Pulmonary artery endothelial cell (primary cell): Measurements from ENCODE around the gene LRRC32. TPM values are rescaled to one million over a fixed set of nuclear protein-coding genes. Genes with fewer than 3 reads are reported as not detected.
A peak's percentile ranks its signal among the peaks of the same experiment; 100 is the strongest.

Source experiments
- DNase-seq: peaks from one replicate; pipeline ENCODE4 v3.0.0-alpha.2; 2011; ENCODE audit warnings: low read depth, low spot score
- total RNA-seq: library from RNA; depleted of rRNA; stranded (reverse); fragments of >200 nt; gene quantifications from 2 replicates; pipeline ENCODE4 v1.2.3, GENCODE V29; 2014

LRRC32 gene
- total RNA-seq, 1 donor from 2014 or later = 16.1 TPM

DNA sequence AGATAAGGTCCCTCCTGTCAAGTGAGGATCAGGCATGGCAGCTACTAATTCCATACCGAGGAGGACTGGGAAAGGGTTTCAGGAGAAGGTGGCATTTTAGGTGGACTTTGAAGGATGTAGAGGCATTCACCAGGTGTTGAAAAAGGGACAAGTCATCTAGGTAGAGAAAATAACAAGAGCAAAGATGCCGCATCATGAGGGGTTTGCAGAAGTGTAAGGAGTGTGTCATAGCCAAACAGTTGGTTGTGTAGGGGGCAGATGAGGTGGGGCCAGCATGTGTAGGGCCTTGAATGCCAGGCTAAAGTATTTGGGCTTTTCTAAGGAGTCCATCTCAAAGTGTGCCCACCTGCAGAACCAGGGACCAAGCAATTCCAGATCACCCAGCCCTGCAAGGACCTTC, 11.6 kb upstream of the LRRC32 start:
- no peak for DNase-seq

DNA sequence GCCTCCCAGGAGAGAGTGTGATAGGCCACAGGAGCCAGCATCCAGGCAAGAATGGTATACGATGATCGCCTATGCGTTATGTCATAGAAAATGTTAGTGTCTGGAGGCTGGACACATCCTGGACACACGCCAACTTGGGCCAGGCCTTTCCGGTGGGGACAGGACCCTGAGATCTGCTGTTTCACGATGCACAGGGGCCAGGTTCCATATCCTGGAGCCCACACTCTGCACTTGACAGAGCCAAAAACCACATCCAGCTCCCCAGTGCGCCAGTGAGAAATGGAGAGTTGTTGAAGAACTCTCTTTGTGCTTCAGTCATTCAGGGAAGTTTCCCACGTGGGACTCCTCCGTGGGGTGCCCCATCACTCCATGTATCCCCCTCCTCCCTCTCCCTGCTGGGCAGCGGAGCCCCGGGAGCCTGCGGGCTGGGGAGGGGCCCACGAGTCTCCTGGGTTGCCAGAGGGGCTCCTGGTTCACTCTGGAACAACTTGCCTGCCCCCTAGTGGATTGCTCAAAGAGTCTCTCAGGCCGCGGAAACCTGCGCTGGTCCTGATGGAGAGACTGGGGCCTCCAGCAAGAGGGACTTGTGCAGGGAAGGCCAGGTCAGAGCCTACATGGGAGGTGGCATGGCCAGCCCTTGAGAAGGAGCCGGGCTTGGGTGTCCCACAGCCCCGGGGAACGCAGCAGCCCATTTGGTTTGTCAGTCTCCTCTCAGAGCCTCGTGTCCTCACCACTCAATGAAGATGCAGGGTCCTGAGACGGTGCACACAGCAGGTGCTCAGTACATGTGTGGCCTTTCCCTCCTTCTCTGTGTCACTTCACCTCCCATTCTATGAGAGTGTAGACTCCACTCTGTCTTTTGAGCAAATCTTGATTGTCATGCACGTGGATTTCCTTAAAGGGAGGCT, 10.2 kb upstream of the LRRC32 start:
- DNase-seq = peak; percentile 39

DNA sequence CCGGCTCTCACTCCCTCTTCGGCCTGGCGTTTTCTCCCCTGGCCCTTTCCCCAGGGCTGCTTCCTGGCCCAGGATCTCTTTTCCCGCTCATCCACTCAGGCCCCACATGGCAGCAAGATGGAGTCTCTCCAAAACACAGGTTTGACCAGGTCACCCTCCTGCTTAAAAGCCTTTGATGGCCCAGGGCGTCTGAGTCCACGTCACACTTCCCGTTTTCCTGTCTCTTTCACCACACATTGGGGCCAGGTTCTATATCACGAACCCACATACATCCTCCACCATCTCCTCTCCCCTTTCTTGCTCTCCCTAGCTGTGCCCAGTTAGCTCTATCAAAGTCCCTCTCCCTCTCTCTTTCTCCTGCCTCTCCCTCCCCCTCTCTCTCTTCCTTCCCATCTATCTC, 7.8 kb upstream of the LRRC32 start:
- DNase-seq = no peak

DNA sequence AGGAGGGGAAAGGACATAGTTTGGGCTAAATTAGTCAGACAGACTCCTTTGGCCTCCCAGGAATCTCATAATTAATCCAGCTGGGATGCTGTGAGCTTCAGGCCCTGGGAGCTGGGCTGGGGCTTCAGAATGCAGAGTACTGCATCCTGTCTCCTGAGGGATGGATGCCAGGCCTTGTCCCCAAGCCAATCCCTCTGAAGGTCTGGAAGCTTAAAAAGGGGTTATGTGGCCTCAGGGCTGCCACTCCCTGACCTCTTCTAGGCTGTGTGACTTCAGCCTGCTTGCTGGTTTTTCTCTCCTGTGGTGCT, 6.9 kb upstream of the LRRC32 start:
- no peak for DNase-seq

DNA sequence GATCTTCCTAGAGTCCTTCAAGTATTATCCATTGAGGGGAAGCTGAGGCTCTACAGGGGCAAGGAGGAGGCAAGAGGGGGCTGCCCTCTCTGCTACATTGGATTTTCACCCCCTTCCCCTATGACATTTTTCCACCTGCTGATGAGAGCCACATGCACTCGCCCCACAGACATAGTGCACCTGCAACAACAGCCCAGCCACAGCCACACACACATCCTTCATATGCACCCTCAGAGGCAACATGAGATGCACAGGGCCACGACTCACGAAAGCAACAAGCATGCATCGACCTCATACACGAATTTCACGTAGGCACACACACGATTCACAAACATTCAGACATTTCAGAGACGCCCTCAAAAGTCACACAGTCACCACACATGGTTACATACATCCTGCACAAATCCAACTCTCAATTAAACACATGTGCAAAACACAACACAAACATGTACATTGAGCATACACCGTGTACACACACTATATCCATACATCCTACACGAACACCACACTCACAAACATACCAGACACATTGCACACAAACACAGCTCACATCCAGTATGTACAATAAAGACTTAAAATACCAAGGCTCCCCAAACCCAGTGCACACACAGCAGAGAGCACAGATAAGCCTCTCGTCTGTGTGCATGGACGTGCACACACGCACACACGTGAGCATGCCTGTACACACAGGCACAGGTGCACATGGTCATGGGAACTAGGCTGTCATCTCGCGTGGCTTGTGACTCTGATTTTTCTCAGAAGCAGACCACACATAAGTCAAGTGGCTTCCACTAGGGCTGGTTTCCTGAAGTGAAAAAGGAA, 6.3 kb upstream of the LRRC32 start:
- no peak for DNase-seq

DNA sequence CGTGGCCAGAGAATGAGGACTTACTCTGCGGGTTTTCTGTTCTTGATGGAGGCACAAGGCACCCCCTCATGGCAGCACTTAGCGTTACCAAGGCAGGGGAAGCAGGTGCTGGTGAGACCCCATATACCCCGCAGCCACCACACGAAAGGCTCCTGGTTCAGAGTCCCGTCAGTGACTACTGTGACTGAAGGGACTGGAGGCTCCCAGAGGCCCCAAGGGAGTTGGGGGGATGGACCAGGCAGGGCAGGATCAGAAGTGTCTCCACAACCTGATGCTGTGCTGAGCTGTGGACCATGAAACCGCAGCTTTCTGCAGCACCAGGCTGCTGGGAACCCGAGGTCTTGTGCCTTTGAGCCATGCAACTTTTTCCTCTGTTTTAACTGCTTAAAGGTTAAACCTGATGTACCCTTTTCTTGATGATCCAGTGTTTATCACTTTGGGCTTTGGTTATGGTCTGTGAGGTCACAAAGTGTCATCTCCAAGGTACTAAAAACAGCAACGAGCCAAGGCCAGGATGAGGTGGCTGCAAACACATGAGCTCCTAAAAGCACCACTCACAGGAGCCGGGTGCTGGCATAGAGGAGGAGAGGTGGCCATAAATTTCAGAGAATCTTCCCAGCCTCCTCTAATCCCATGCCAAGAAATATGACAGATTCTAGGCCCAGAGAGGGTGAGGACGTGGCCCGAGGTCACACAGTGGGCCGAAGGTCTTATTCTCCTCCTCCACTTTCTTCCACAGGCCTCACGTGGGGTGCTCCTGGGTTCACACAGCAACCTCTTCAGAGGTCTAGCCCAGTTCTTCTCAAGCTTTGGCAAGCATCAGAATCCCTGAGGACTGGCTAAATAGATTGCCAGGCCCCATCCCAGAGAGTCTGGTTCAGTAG, 4.2 kb upstream of the LRRC32 start:
- DNase-seq = no peak

DNA sequence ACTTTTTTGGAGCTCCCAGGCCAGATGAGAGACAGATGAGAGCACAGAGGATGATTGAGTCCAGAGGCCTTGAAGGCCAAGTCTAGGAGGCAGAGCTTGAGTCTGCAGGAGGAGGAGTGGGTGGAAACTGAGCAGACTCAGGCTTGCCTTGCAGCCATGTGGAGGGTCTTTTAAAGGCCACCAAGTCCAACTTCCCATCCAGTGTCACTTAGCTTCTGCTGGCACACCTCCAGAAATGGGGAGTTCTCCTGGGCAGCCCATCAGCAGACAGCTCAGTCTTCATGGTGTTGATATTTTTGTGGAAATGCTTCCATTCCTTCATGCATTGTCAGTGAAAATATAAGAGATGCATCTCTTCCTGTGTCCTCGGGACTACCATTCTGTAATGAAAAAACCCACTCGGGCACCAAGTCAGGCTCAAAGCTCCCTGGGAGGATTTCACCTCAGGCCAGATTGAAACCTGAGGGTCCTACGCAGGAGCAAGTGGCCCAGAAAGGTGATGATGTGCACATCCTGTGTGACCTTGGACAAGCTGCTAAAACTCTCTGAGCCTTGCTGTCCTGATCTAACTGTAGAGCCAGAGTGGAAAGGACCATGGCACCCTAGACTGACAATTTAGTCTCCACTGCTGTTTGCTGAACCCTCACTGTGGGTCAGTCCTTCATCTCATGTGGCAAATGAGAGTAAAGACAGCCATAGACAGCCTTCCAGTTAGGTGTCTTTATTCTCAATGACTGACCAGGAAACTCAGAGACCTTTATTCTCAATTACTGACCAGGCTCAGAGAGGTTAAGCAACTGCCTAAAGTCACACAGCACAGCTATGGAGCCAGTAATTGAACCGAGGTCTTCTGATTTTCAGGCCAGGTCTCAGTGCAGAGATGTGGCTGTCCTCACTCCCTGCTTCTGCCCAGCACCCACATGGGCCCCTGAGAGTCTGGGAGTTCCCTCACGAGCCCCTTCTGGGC, 2.9 kb upstream of the LRRC32 start:
- no peak for DNase-seq

DNA sequence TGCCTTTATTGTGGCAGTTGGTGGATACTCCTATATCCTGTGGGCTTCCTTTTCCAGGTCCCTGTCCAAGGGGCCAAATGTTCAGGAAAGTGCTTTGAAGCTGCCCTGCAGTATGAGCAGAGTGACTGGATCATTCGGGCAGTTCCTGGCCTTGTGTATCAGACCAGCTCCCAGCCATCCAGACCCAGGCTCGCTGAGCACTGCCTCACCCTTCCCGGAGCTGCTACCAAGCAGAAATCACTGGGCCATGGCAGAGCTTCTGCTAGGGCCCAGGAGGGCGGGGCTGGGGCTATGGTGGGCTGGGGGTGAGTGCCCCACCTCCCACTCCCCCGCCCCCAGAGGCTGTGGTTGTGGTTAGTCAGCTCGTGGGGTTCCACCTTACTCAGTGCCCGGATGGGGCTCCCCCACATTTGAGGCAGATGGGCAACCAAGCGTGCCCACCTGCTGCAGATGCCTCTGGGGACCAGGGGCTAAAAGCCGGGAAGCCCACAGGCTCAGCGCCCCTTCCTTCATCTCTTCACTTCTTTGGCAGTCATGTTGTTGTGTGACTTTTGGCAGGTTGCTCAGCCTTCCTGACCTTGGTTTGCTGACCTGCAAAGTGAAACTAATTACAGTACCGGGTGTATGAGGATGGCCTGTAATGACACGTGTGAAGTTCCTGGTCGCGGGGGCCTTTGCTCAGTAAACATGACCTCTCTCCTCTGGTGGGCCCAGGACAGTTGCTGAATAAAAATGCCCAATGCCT, 2.1 kb upstream of the LRRC32 start:
- no peak for DNase-seq

DNA sequence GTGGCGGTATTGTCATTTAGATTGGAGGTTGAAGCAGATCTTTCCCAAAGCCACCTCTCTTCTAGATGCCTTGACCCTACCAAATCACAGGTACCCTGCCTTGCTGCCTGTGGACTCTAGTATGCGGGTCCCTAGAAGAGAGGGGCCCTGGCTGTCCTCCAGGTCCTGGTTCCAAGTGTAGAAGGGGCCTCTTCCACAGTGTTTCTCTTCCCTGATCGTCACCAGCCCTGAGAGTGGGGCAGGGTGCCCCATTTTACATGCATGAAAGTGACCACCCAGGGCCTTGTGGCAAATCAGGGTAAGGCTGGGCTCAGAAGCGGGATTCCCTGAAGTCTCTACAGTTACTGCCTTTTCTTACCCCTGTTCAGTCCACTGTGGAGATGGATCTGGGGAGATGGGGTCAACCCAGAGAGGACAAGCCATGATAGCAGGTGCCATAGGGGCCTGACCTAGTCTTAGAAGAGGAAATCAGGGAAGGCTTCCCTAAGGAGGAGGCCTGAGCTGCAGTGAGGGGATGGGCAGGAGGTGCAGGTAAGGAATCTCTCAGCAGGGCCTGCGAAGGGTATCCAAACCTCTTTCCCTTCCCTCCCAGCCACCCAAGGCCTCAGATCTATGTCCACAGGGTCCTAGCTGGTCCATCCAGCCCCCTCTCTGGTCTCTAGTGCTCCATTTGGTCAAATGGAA, 1.2 kb upstream of the LRRC32 start:
- no peak for DNase-seq

DNA sequence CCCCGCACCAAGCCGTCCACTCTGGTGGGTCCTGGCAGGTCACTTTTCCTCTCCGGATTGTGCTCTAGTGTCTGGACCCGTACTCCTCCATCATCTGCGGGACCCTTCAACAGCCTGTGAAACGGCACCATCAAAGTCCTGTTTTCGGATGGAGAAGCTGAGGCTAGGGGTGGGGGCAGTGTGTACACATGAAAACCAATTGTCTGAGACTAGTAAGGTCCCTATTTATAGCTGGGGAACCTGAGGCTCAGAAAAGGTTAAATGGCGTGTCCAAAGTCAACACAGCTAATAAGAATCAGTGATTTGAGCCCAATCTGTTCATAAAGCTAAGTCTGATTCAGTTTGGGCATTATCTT, 668 bp upstream of the LRRC32 start:
- DNase-seq = no peak

DNA sequence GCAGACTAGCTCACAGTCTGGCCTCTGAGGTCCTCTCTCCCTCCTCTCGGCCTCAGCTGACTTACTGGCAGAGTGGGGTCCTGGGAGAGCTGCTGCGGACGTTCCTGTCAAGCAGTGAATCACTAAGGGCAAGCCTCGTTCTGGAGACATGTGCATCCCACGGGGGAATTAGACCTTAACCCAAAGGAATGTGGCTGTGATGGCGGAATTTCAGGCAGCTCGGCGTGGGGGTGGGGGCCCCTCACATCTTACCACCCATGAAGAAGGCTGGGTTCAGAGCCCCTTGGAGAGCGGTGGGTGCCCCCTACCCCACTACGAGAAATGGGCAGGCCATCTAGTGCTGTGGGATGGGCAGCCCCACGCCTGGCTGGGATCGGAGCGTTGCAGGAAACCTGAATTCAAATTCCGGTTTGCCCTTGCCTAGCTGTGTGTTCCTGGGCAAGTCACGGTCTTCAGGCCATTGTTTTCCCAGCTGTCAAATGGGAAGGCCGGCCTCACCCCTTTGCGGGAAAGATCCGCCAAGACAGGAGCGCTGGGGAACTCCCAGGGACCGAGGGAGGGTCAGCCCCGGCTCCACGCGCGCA, 554 bp downstream of the LRRC32 start:
- DNase-seq = peak; percentile 55

DNA sequence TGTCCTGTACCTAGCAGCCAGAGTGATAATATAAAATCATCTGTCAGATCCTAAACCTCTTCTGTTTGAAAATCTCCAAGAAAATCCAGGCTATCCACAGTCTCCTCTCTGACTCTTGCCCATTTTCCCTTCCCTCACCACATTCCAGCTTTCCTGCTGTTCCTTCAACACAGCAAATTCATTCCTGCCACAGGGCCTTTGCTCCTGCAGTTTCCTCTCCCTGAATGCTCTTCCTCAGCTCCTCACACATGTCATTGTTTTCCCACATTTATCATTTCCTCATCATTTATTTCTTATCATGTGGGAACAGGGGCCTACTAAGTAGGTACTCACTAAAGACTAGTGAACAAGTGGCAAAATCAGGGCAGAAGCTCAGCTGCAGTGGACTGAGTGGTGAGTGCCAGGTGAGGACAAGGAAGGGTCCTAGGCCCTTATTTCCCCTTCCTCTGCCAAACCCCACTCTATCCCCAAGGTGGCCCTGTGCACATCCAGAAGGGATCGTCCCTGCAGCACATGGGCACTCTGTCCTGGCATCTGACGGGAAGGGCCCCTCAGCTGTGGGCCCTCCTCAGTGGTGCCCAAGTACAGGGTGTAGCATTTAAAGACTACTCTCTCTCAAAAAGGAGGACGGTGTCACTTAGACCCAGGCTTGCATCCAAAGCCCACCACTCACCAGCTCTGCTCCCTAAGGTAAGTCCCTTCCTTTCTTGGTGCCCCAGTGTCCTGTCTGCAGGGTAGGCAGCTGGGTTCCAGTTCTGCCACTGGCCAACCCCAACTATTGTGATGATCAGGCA, 2.0 kb downstream of the LRRC32 start:
- DNase-seq = peak; percentile 33

DNA sequence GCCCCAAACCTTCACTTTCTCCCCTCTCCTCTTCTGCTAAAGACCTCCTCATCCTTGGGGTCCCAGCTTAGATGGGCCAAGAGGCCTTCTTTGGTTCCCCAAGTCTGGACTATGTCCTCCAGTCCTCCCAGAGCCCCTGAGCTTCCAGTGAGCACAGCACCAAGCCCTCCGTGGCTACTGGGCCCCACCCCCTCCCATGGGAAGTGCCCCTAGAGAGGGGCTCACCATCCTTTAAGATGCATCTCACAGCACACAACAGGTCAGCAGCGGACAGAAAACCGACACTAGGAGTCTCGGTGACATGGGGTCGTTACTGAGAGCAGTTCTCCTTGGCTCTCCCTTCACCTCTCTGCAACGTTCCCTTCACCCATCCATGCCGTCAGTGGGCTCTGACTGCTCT, 2.7 kb downstream of the LRRC32 start:
- no peak for DNase-seq

DNA sequence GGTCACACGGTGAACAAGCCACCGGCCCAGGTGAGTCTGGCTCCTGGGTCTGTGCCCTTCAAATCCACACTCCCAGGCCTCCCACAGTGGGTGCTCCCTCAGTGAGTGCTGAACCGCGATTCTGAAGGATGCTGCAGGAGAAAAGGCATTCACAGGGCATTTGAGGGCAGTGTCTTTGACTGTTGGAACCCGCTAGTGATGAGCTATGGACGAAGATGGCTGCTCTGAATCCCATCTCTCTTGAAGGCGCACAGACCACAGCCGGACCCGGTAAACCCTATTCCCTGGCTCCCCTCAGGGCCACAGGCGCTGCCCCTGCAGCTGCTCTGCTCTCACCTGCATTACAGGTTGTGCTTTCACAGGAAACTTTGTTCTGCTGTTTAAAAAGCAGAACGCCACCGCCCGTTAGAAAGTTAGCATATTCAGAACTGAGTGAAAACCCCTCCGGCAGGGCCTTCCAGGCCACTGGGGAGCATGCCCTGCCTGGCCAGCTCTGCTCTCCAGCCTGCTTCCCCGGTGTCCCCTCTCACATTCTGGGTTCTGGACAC, 3.2 kb downstream of the LRRC32 start:
- DNase-seq = no peak

DNA sequence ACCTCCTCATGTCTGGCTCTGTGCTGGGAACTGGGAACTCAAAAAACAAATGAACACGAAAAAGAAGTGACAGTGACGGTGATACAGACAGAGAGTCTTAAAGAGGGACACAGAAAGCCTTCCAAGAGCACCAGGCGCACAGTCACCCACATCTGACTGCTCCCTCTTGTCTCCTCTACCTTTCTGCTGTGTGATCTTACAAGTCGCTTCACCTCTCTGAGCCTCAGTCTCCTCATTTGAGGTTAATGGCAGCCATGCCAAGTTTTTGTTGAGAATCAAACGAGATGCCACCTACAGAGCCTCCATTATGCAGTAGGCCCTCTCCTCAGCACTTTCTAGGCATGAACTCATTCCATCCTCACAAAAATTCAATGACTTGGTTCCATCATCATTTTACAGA, 3.7 kb downstream of the LRRC32 start:
- DNase-seq = no peak

DNA sequence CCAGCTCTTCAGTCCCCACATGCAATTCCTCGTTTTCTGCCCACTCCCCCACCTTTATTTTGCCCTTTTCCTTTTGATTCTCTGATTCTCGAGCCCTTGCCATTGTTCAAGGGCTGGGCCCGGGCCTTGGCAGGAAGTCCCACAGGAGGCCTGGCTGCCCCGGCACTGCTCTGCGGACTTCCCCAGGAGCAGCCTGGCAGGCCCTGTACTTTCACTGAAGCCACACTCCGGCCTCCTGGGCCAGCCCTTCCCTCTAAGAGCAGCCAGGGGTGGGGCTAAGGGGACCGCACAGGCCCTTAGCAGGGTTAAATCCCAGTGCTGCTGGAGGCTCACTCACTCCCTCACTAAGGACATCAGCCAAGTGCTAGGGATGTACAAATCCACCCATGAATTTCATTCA, 4.1 kb downstream of the LRRC32 start:
- DNase-seq = peak; percentile 53

DNA sequence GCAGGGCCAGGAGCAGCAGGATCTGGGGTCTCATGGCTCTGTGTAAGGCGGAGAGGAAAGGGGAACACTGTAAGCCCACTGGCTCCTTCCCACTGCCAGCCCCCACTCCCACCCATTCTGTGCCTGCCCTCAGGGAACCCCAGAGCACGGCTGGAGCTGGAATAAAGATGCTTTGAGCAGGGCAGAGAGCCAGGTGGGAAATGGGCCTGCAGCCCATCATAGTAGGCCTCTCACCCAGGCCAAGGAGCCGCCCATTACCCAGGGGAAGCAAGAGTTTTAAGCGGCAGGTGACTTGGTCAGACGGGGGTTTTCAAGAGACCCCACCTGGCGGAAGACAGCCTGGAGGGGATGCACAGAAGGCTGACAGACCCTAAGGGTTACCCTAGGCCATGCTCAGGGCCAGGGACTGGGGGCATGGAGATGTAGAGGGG, 4.6 kb downstream of the LRRC32 start:
- DNase-seq = no peak

DNA sequence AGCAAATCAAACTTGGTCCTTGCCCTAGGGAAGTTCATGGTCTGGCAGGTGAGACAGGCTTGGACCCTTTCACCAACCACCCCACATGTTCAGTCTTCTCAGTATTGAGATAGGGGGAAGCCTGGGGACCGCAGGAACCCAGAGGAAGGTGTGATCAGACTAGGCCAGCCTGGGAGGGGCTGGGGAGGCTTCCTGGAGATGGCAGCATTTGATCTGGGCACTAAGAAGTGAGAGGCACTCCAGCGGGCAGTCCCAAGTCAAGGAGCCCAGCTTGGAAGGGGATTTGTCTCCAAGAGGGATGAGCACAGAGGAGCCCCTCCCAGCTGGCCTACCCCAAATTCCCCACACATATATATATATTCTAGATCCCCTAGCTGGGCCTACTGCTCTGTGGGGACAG, 5.4 kb downstream of the LRRC32 start:
- DNase-seq = no peak
